SK-N-MC (cell line): Measurements from ENCODE around the gene GRAMD1B.

Experiments used
- EZH2 ChIP-seq: fragments of 200-600 bp; sonication (generic); IDR thresholded peaks from one replicate; pipeline ENCODE4 v1.6.1; 2017; ENCODE audit warnings: antibody characterized with exemption
- POLR2AphosphoS5 ChIP-seq: IDR thresholded peaks from 2 replicates; pipeline ENCODE4 v1.6.1; 2012; ENCODE audit warnings: mild to moderate bottlenecking, low read depth, low read length, borderline replicate concordance

DNA sequence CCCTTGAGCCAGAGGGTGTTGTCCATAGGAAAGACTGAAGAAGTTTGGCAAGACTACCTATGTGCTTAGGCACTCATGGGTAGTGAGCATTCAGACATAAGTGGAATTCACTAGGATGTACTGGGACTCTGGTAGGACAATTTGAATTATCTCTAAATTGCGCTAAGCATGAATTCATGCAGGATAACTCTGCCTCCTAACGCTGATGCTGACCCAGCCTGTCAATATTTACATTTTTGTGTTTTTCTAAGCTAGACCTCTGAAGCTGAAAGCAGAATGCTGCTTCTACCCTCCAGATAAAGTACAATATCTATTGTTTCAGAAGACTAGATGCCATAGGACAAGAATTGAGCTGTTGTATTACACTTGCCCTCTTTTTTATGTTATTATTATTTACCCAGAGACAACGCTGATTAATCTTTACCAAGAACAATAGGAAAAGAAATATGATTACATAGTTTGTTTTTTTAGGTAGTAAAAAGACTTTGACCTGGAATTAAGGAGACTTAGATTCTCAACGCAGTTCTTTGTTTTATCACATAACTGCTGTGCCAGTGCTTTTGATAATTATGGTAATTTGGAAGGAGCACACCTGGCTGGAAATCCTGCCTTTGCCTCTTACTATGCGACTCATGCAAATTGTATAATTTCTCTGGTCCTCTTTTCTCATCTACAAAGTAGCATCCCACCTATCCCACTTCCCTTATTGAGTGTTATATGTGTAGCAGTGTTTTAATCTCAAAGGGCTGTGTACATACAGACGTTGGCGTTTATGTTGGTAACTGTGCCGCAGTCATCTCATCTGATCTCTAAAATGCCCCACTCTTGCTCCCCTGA, 21.2 kb upstream of the GRAMD1B start:
- TF ChIP-seq EZH2 (no peak), POLR2AphosphoS5 (no peak)
